H9 (cell line): ENCODE data around the gene NUP54. TPM values are rescaled to one million over a fixed set of nuclear protein-coding genes. Genes with fewer than 3 reads are reported as not detected.

Source experiments
- DNase-seq: peaks from one replicate; pipeline ENCODE4 v3.0.0-alpha.2; 2017
- H2AFZ ChIP-seq: one replicate; pipeline ENCODE4 v1.6.1; 2013; ENCODE audit warnings: mild to moderate bottlenecking, low read length, control low read depth, moderate library complexity
- H2AK5ac ChIP-seq: 2 replicates; pipeline ENCODE4 v1.6.1; 2013; ENCODE audit warnings: low read length, control low read depth, mixed read lengths; ENCODE audit not compliant: insufficient read length
- H2BK120ac ChIP-seq: one replicate; pipeline ENCODE4 v1.6.1; 2013; ENCODE audit warnings: low read depth, mild to moderate bottlenecking, low read length, control low read depth, inconsistent platforms; ENCODE audit not compliant: poor library complexity, severe bottlenecking
- H2BK12ac ChIP-seq: 2 replicates; pipeline ENCODE4 v1.6.1; 2013; ENCODE audit warnings: low read length, control low read depth, mixed read lengths, low read depth; ENCODE audit not compliant: insufficient read length
- H2BK15ac ChIP-seq: 2 replicates; pipeline ENCODE4 v1.6.1; 2013; ENCODE audit warnings: low read depth, low read length, control low read depth
- H2BK20ac ChIP-seq: one replicate; pipeline ENCODE4 v1.6.1; 2013; ENCODE audit warnings: low read depth, mild to moderate bottlenecking, low read length, control low read depth, inconsistent platforms; ENCODE audit not compliant: poor library complexity, severe bottlenecking
- H2BK5ac ChIP-seq: 2 replicates; pipeline ENCODE4 v1.6.1; 2013; ENCODE audit warnings: low read length, control low read depth, mixed read lengths; ENCODE audit not compliant: insufficient read length
- H3K14ac ChIP-seq: 2 replicates; pipeline ENCODE4 v1.6.1; 2013; ENCODE audit warnings: low read length, control low read depth; ENCODE audit not compliant: insufficient read depth
- H3K18ac ChIP-seq: 2 replicates; pipeline ENCODE4 v1.6.1; 2013; ENCODE audit warnings: low read depth, mild to moderate bottlenecking, mixed read lengths, low read length, control low read depth; ENCODE audit not compliant: insufficient read length
- H3K23ac ChIP-seq: 2 replicates; pipeline ENCODE4 v1.6.1; 2013; ENCODE audit warnings: low read length, control low read depth, mixed read lengths, low read depth; ENCODE audit not compliant: insufficient read length
- H3K23me2 ChIP-seq: 2 replicates; pipeline ENCODE4 v1.6.1; 2013; ENCODE audit warnings: low read depth, mild to moderate bottlenecking, mixed read lengths, low read length, control low read depth; ENCODE audit not compliant: insufficient read length, poor library complexity, severe bottlenecking
- H3K27ac ChIP-seq: 2 replicates; pipeline ENCODE4 v1.5.1; 2013; ENCODE audit warnings: low read length, control low read depth, mixed read lengths, low read depth; ENCODE audit not compliant: insufficient read length
- H3K27me3 ChIP-seq: 2 replicates; pipeline ENCODE4 v1.6.1; 2013; ENCODE audit warnings: low read length, control low read depth, inconsistent platforms; ENCODE audit not compliant: insufficient read depth
- H3K4ac ChIP-seq: 2 replicates; pipeline ENCODE4 v1.6.1; 2013; ENCODE audit warnings: low read depth, mild to moderate bottlenecking, control low read depth, inconsistent platforms, low read length, moderate library complexity
- H3K4me1 ChIP-seq: 2 replicates; pipeline ENCODE4 v1.6.1; 2013; ENCODE audit warnings: low read length, control low read depth, inconsistent platforms; ENCODE audit not compliant: insufficient read depth
- H3K4me2 ChIP-seq: 2 replicates; pipeline ENCODE4 v1.6.1; 2013; ENCODE audit warnings: low read length, control low read depth, mixed read lengths; ENCODE audit not compliant: insufficient read length, insufficient read depth
- H3K56ac ChIP-seq: 2 replicates; pipeline ENCODE4 v1.6.1; 2013; ENCODE audit warnings: low read depth, mild to moderate bottlenecking, mixed read lengths, low read length, control low read depth; ENCODE audit not compliant: insufficient read length
- H3K79me1 ChIP-seq: 2 replicates; pipeline ENCODE4 v1.6.1; 2013; ENCODE audit warnings: low read depth, mild to moderate bottlenecking, moderate library complexity, low read length, control low read depth, inconsistent platforms; ENCODE audit not compliant: insufficient read depth, poor library complexity, severe bottlenecking
- H3K79me2 ChIP-seq: 2 replicates; pipeline ENCODE4 v1.6.1; 2013; ENCODE audit warnings: low read length, control low read depth, inconsistent platforms; ENCODE audit not compliant: insufficient read depth
- H3K9ac ChIP-seq: 2 replicates; pipeline ENCODE4 v1.6.1; 2013; ENCODE audit warnings: low read length, control low read depth, mixed read lengths; ENCODE audit not compliant: insufficient read length; ENCODE audit errors: extremely low read depth
- H3K9me3 ChIP-seq: one replicate; pipeline ENCODE4 v1.6.1; 2013; ENCODE audit warnings: low read depth, low read length, inconsistent platforms; ENCODE audit not compliant: control insufficient read depth
- H3T11ph ChIP-seq: one replicate; pipeline ENCODE4 v1.6.1; 2013; ENCODE audit warnings: mild to moderate bottlenecking, low read length, control low read depth, inconsistent platforms
- H4K20me1 ChIP-seq: one replicate; pipeline ENCODE4 v1.6.1; 2013; ENCODE audit not compliant: control insufficient read depth, insufficient read length, insufficient read depth
- H4K5ac ChIP-seq: 2 replicates; pipeline ENCODE4 v1.6.1; 2013; ENCODE audit warnings: low read depth, mild to moderate bottlenecking, mixed read lengths, low read length, control low read depth; ENCODE audit not compliant: insufficient read length
- H4K8ac ChIP-seq: replicated peaks from 2 replicates; pipeline ENCODE4 v1.6.1; 2013; ENCODE audit warnings: low read length, control low read depth, mixed read lengths, low read depth; ENCODE audit not compliant: insufficient read length
- H4K91ac ChIP-seq: 2 replicates; pipeline ENCODE4 v1.6.1; 2013; ENCODE audit warnings: low read depth, mild to moderate bottlenecking, moderate library complexity, mixed read lengths, low read length, control low read depth; ENCODE audit not compliant: insufficient read length
- H3K27ac Mint-ChIP-seq, 3 experiments: 2 replicates in 2 of 3; 3 replicates in 1 of 3; pipeline ENCODE4 v1.8.0; 2020 to 2021; ENCODE audit warnings: mixed read lengths in 3 of 3, mild to moderate bottlenecking in 1 of 3, moderate library complexity in 1 of 3
- H3K27me3 Mint-ChIP-seq: 2 replicates; pipeline ENCODE4 v1.8.0; 2021; ENCODE audit warnings: low read depth, mild to moderate bottlenecking, moderate library complexity, mixed read lengths
- H3K36me3 Mint-ChIP-seq, 3 experiments: 2 replicates in 2 of 3; 3 replicates in 1 of 3; pipeline ENCODE4 v1.8.0; 2020 to 2021; ENCODE audit warnings: low read depth in 3 of 3, mixed read lengths in 3 of 3; ENCODE audit not compliant: insufficient read depth in 1 of 3
- H3K4me1 Mint-ChIP-seq, 2 experiments: 2 replicates each; pipeline ENCODE4 v1.8.0; 2020; ENCODE audit warnings: mixed read lengths in 2 of 2
- H3K4me3 Mint-ChIP-seq, 2 experiments: 2 replicates in 1 of 2; 3 replicates in 1 of 2; pipeline ENCODE4 v1.8.0; 2020 to 2021; ENCODE audit warnings: mild to moderate bottlenecking in 2 of 2, mixed read lengths in 2 of 2, moderate library complexity in 1 of 2
- H3K9me3 Mint-ChIP-seq, 2 experiments: 2 replicates in 1 of 2; 3 replicates in 1 of 2; pipeline ENCODE4 v1.8.0; 2020; ENCODE audit warnings: mild to moderate bottlenecking in 2 of 2, mixed read lengths in 2 of 2, moderate library complexity in 1 of 2
- CTCF ChIP-seq: fragments of 200-600 bp; sonication (generic); conservative IDR thresholded peaks from 3 replicates; pipeline ENCODE4 v1.8.0; 2021; ENCODE audit warnings: antibody characterized with exemption, mild to moderate bottlenecking
- WGBS: extraction: QIAGEN DNeasy Blood & Tissue Kit; methylation state at CpG from one replicate; pipeline ENCODE4 v1.1.7; 2013; ENCODE audit warnings: missing lambda C conversion rate, low lambda C conversion rate, mixed read lengths; ENCODE audit not compliant: insufficient read length; ENCODE audit errors: extremely low coverage; 5-methylcytosine and 5-hydroxymethylcytosine counted together
- total RNA-seq: library from RNA; stranded (reverse); gene quantifications from 2 replicates; pipeline ENCODE4 v1.2.1, GENCODE V29; 2021

The NUP54 gene
- total RNA-seq, 1 experiment from 2014 or later, result 129 TPM

DNA sequence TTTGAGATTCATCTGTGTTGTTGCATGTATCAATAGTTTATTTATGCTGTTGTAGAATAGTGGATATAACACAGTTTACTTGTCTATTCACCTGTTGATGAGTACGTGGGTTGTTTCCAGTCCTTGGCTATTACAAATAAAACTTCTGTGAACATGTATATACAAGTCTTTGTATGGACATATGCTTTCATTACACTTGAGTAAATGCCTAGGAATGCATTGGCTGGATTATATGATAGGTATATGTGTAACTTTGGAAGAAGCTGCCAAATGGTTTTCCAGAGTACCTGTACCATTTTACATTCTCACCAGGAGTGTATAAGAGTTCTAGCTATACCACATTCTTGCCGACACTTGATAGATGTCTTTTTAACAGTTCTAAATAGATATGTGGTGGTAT is 57.1 kb downstream of the NUP54 start:
- Histone ChIP-seq H3K18ac (no peak overlapping the region), H3K23ac (no peak overlapping the region), H4K20me1 (no peaks in the 10 kb centered on the region), H3K27ac (no peak overlapping the region), H3K79me2 (no peaks in the 10 kb centered on the region), H3K79me1 (no peaks in the 10 kb centered on the region), H3K4me2 (no peak overlapping the region), H3K9ac (no peak overlapping the region), H4K91ac (no peak overlapping the region), H2AK5ac (no peak overlapping the region), H3K56ac (no peak overlapping the region), H3K4ac (no peak overlapping the region), H2BK20ac (no peak overlapping the region), H3K27me3 (no peaks in the 10 kb centered on the region), H4K5ac (no peak overlapping the region), H3K4me1 (no peaks in the 10 kb centered on the region; the same call in 1 of the 2 replicates), H3K9me3 (no peaks in the 10 kb centered on the region), H4K8ac (no peak overlapping the region), H2BK12ac (no peak overlapping the region), H2BK5ac (no peak overlapping the region), H2BK15ac (no peak overlapping the region), H3T11ph (no peak overlapping the region), H3K23me2 (no peaks in the 10 kb centered on the region), H2BK120ac (no peak overlapping the region), H3K14ac (no peak overlapping the region), H2AFZ (no peak overlapping the region)
- no peak for TF ChIP-seq CTCF
- peaks cover 0 to 6% (median 0%) of the 10 kb centered on the region in 3 experiments; a peak in 1 of 7 replicates for H3K36me3 Mint-ChIP-seq
- no peaks in the 10 kb centered on the region; a peak in 1 of 5 replicates for H3K9me3 Mint-ChIP-seq
- no peak overlapping the region for H3K4me3 Mint-ChIP-seq
- no peaks in the 10 kb centered on the region; the same call in 1 of the 2 replicates for H3K27me3 Mint-ChIP-seq
- no peak for DNase-seq
- no peak overlapping the region for H3K27ac Mint-ChIP-seq
- WGBS, result no CpG with 5 or more reads among the region's 2 CpGs
- peaks cover 19% of the 10 kb centered on the region in 2 experiments for H3K4me1 Mint-ChIP-seq
